PFSK-1 (cell line): ENCODE measurements around the gene LMO2.
A peak's percentile ranks its signal among the peaks of the same experiment; 100 is the strongest.

ENCODE experiments used
- FOXP2 ChIP-seq: optimal IDR thresholded peaks from 2 replicates; pipeline ENCODE3; 2011; ENCODE audit warnings: borderline replicate concordance, control low read depth, inconsistent platforms; ENCODE audit not compliant: insufficient read depth; ENCODE audit errors: extremely low read length, extremely low read depth
- POLR2AphosphoS5 ChIP-seq: IDR thresholded peaks from 2 replicates; pipeline ENCODE4 v1.6.1; 2012; ENCODE audit warnings: low read depth, mild to moderate bottlenecking, control low read depth, low read length, moderate library complexity
- SIN3A ChIP-seq: IDR thresholded peaks from 2 replicates; pipeline ENCODE4 v1.6.1; 2012; ENCODE audit warnings: mild to moderate bottlenecking, low read length, moderate library complexity, borderline replicate concordance; ENCODE audit not compliant: insufficient read depth
- TAF1 ChIP-seq: IDR thresholded peaks from 2 replicates; pipeline ENCODE4 v1.6.1; 2012; ENCODE audit warnings: low read length, control low read depth, borderline replicate concordance; ENCODE audit not compliant: insufficient read depth
- TF ChIP-seq, protein P1 (sequence below), 2 experiments: IDR thresholded peaks; 2 replicates each; pipeline versions ENCODE4 v1.6.1 to v1.8.0; 2011 to 2012; ENCODE audit warnings: low read depth in 2 of 2, low read length in 2 of 2, control low read depth in 1 of 2, inconsistent platforms in 1 of 2, mild to moderate bottlenecking in 1 of 2, moderate library complexity in 1 of 2; ENCODE audit not compliant: insufficient read depth in 1 of 2

LMO2 gene

DNA sequence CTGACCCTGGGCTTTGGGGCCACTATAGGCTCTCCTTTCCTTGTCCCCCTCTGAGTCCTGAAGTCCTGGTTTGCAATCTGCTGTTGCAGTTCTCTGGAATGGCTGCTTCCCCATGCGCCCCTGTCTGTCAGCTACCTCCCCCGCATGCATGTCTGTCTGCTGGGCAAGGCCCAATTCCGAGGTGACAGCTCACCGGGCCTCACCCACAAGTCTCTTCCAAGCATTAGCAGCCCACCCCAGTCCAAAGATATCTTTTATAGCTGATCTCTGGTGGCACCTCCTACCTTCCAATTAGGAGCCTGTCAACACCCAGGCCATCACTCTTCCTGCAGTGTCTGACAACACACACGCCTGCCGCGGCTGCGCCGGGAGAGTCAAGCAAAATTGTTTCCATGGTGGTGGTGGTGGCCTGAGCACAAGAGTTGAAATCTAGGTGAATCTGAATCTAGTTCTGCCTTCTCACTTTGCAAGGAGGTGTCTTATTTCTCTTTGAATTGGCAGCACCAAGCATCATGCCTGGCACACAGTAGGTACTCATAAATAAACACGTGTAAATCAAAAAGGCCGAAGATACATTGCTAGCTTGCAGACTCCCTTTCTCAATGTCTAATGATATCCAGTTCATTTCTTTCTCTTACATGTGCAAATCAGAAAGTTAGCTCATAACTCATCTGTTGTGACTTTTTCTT lies 1.2 kb upstream of the LMO2 start:
- no peak for TF ChIP-seq POLR2AphosphoS5
- no peak for TF ChIP-seq SIN3A
- TF ChIP-seq FOXP2 = peak; percentile 36

DNA sequence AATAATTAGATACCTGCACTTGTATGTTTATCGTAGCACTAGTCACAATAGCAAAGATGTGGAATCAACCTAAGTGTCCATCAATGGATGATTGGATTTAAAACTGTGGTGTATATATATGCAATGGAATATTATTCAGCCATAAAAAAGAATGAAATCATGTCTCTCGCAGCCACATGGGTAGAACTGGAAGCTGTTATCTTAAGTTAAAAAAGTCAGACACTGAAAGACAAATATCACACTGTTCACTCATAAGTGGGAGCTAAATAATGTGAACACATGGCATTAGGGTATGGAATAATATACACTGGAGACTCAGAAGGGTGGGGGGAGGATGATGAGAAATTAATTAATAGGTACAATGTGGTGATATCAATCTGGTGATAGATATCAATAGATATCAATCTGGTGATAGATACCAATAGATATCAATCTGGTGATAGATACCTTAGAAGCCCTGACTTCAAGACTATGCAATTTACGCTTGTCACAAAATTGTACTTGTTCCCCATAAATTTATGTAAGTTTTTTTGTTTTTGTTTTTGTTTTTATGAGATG lies 2.0 kb downstream of the LMO2 start:
- TF ChIP-seq, protein P1, sequence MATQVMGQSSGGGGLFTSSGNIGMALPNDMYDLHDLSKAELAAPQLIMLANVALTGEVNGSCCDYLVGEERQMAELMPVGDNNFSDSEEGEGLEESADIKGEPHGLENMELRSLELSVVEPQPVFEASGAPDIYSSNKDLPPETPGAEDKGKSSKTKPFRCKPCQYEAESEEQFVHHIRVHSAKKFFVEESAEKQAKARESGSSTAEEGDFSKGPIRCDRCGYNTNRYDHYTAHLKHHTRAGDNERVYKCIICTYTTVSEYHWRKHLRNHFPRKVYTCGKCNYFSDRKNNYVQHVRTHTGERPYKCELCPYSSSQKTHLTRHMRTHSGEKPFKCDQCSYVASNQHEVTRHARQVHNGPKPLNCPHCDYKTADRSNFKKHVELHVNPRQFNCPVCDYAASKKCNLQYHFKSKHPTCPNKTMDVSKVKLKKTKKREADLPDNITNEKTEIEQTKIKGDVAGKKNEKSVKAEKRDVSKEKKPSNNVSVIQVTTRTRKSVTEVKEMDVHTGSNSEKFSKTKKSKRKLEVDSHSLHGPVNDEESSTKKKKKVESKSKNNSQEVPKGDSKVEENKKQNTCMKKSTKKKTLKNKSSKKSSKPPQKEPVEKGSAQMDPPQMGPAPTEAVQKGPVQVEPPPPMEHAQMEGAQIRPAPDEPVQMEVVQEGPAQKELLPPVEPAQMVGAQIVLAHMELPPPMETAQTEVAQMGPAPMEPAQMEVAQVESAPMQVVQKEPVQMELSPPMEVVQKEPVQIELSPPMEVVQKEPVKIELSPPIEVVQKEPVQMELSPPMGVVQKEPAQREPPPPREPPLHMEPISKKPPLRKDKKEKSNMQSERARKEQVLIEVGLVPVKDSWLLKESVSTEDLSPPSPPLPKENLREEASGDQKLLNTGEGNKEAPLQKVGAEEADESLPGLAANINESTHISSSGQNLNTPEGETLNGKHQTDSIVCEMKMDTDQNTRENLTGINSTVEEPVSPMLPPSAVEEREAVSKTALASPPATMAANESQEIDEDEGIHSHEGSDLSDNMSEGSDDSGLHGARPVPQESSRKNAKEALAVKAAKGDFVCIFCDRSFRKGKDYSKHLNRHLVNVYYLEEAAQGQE (IDR thresholded peaks at IDR 0.05; ENCODE audit: insufficient read depth in 1 of 2, low read depth in 2 of 2, low read length in 2 of 2) = no peak
- TF ChIP-seq TAF1 = no peak
- TF ChIP-seq POLR2AphosphoS5 = no peak
- TF ChIP-seq SIN3A = no peak
- TF ChIP-seq FOXP2 = no peak

DNA sequence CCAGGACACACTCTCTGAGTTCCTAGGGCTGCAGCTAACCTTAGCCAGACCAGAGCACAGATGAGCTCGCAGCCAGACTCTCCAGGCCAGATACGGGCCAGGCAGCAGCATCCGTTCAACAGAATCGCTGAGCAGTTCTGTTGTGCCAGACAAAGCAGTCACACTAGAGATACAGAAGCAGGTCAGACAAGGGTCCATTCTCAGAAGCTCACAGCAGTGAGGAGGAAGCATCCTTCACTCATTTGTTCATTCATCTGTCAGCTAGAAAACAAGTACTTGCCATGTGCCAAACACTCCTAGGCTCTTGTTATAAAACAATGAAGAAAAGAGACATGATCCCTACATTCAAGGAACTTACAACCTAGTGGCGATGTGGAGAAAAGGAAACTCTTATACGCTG lies 2.6 kb downstream of the LMO2 start:
- TF ChIP-seq POLR2AphosphoS5 (no peak), TAF1 (no peak), SIN3A (no peak), FOXP2 (no peak)
- TF ChIP-seq, protein P1 (IDR thresholded peaks at IDR 0.05; ENCODE audit: insufficient read depth in 1 of 2, low read depth in 2 of 2, low read length in 2 of 2) = no peak

DNA sequence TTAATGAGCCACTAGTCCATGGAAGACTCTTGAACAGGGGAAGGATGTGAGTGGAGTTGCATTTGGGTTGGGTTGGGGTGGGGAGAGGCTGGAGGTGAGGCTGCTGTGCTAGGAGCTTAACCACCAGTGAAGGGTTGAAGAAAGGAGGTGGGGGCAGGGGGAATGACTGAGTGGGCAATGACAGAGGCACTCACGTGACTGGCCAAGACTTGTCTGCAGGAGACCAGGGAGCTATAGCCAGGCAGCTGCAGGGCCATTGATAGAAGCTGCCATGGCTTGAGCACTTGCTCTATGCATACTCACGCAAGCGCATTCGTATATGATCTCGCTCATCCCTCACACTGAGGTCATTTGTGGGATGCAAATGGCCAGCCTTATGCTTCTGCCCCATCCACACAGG lies 4.0 kb downstream of the LMO2 start:
- TF ChIP-seq SIN3A = no peak
- no peak for TF ChIP-seq POLR2AphosphoS5
- TF ChIP-seq, protein P1 (IDR thresholded peaks at IDR 0.05; ENCODE audit: insufficient read depth in 1 of 2, low read depth in 2 of 2, low read length in 2 of 2) = no peak
- no peak for TF ChIP-seq TAF1
- TF ChIP-seq FOXP2 = no peak

DNA sequence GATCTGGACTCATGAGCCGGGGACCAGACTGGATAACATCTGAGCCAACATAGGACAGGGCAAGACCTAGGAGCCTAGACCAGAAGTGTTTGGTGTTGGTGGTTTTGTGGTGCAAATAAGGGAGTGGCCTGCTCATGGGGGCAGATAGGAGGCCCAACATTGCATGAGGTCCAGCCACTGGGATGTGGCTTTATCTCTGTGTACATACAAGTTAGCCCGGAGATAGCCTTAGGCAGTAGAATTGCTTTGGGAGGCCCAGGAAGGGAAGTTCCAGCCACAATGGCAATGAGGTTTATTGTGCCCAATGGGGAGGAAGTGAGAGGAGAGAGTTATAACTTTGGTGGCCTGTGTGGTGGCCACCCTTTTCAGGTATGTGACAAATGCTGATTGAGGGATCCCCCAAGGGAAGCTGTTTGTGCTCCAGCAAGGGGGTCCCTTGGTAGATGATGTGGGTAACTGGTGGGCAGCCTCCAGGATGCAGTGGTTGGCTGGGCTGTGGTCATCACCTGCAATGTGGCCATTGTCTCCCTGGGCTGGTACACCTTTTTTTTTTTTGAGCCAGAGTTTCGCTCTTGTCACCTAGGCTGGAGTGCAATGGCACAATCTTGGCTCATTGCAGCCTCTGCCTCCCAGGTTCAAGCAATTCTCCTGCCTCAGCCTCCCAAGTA lies 6.4 kb downstream of the LMO2 start:
- TF ChIP-seq FOXP2 = no peak
- TF ChIP-seq SIN3A = no peak
- no peak for TF ChIP-seq TAF1
- TF ChIP-seq POLR2AphosphoS5 = no peak
- TF ChIP-seq, protein P1 (IDR thresholded peaks at IDR 0.05; ENCODE audit: insufficient read depth in 1 of 2, low read depth in 2 of 2, low read length in 2 of 2) = no peak
